ENCODE measurements around the gene ITPA. TPM values are rescaled to one million over a fixed set of nuclear protein-coding genes. Genes with fewer than 3 reads are reported as not detected.

The ITPA gene
- total and polyA plus RNA-seq, 2 donors (not counting 3 experiments of a cell fraction or from before 2014, with no cell fraction given), result 43.2 to 65.0 TPM

GRCh38 chr20:3247638-3248037, 38.3 kb downstream of the ITPA start:
- no peak overlapping the region for H2AFZ ChIP-seq (ENCODE audit: low read depth, low read length)
- intact Hi-C loops (cut with micrococcal nuclease), result no loop called here
- no peak overlapping the region for H3K9ac ChIP-seq (replicated peaks; ENCODE audit: extremely low read depth, insufficient read depth, low read length)
- H4K20me1 ChIP-seq (replicated peaks; ENCODE audit: control insufficient read depth, extremely low read depth, insufficient read depth, low read length), result no peaks in the 10 kb centered on the region
- FAIRE-seq, result no peak
- BruUV-seq (replicated peaks), result no TSS peak
- dilution Hi-C loops (cut with MboI; ENCODE audit: extremely low pct_ligation_motif_present, low sequenced_read_pairs), result no loop called here
- ChIA-PET POLR2A (no interaction called here), CTCF (interaction anchor here (1.1 to 5.2 kb wide), 7 partner anchors 8 to 194 kb away, joined by 3 to 26 read pairs (median 9); partner anchors contain the start of gene SLC4A11)
- peaks cover 7% of the 10 kb centered on the region for H3K4me1 ChIP-seq (ENCODE audit: control insufficient read depth, extremely low read depth, insufficient read depth, low read length)
- H3K4me2 ChIP-seq (ENCODE audit: insufficient read depth, low read length), result no peak overlapping the region
- H3K79me2 ChIP-seq (ENCODE audit: control insufficient read depth, insufficient read depth, low read length), result no peaks in the 10 kb centered on the region
- H3K9me3 ChIP-seq (replicated peaks; ENCODE audit: control insufficient read depth, insufficient read depth, low read length), result no peaks in the 10 kb centered on the region
- DNase-seq (ENCODE audit: low read depth, low spot score), result no peak
- peaks cover 0 to 2% of the 10 kb centered on the region in 2 experiments for H3K36me3 ChIP-seq (ENCODE audit: control insufficient read depth in 2 of 2, extremely low read depth in 1 of 2, insufficient read depth in 2 of 2, low read length in 2 of 2)
- peaks cover 0 to 11% of the 10 kb centered on the region in 2 experiments for H3K27me3 ChIP-seq (ENCODE audit: control insufficient read depth in 2 of 2, insufficient read depth in 2 of 2, low read length in 2 of 2)
- TF ChIP-seq GATA2 (IDR thresholded peaks at IDR 0.05; ENCODE audit: insufficient read depth, insufficient read length, low read depth, low read length), result no peak
- TF ChIP-seq POLR2AphosphoS5 (IDR thresholded peaks at IDR 0.05; ENCODE audit: insufficient read depth, low read depth, low read length), result no peak
- TF ChIP-seq, protein P1, sequence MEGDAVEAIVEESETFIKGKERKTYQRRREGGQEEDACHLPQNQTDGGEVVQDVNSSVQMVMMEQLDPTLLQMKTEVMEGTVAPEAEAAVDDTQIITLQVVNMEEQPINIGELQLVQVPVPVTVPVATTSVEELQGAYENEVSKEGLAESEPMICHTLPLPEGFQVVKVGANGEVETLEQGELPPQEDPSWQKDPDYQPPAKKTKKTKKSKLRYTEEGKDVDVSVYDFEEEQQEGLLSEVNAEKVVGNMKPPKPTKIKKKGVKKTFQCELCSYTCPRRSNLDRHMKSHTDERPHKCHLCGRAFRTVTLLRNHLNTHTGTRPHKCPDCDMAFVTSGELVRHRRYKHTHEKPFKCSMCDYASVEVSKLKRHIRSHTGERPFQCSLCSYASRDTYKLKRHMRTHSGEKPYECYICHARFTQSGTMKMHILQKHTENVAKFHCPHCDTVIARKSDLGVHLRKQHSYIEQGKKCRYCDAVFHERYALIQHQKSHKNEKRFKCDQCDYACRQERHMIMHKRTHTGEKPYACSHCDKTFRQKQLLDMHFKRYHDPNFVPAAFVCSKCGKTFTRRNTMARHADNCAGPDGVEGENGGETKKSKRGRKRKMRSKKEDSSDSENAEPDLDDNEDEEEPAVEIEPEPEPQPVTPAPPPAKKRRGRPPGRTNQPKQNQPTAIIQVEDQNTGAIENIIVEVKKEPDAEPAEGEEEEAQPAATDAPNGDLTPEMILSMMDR (IDR thresholded peaks at IDR 0.05; ENCODE audit: extremely low read depth in 1 of 2, insufficient read depth in 1 of 2, low read depth in 1 of 2, low read length in 2 of 2), result no peak
- no peak for TF ChIP-seq MYC (IDR thresholded peaks at IDR 0.05; ENCODE audit: low read depth, low read length)
- no peak for TF ChIP-seq POLR2A (IDR thresholded peaks at IDR 0.05; ENCODE audit: low read depth, low read length)
- TF ChIP-seq JUN (IDR thresholded peaks at IDR 0.05; ENCODE audit: borderline replicate concordance, insufficient read depth, insufficient read length, low read depth), result no peak
- no peak for TF ChIP-seq FOS (IDR thresholded peaks at IDR 0.05; ENCODE audit: borderline replicate concordance, insufficient read depth, low read length)
- no peak for TF ChIP-seq EZH2 (IDR thresholded peaks at IDR 0.05; ENCODE audit: borderline replicate concordance, low read depth, low read length, severe bottlenecking)
- TF ChIP-seq MAX (IDR thresholded peaks at IDR 0.05; ENCODE audit: insufficient read depth, insufficient read length), result no peak
- no peaks in the 10 kb centered on the region for H3K9me1 ChIP-seq (replicated peaks; ENCODE audit: control insufficient read depth, extremely low read depth, insufficient read depth, low read length)
- H3K4me3 ChIP-seq (replicated peaks in 1 of 3; ENCODE audit: insufficient read depth in 1 of 3, low read depth in 1 of 3, low read length in 3 of 3), result no peak overlapping the region
- no peak overlapping the region for H3K27ac ChIP-seq (ENCODE audit: insufficient read depth, low read depth, low read length)
